Measurements from ENCODE around the gene KRTAP5-1. TPM values are rescaled to one million over a fixed set of nuclear protein-coding genes. Genes with fewer than 3 reads are reported as not detected.

Gene KRTAP5-1
- total RNA-seq, 2 experiments from 2014 or later = not detected

- POLR2A ChIA-PET = no interaction called here
- Mint-ChIP-seq H3K27ac (no peak overlapping the region), H3K36me3 (ENCODE audit: low read depth) (peaks cover 14% of the 10 kb centered on the region), H3K9me3 (no peaks in the 10 kb centered on the region), H3K4me1 (peaks cover 12% of the 10 kb centered on the region), H3K27me3 (peaks cover 8% of the 10 kb centered on the region), H3K4me3 (no peak overlapping the region)
- no peak for DNase-seq
- CTCF ChIA-PET = interaction anchor here (0.6 kb wide), 1 partner anchor 84 kb away, joined by 3 read pairs; no protein-coding TSS in a partner anchor
These were observed 48.8 kb downstream of the KRTAP5-1 start for GRCh38 chr11:1536065-1536843.

DNA sequence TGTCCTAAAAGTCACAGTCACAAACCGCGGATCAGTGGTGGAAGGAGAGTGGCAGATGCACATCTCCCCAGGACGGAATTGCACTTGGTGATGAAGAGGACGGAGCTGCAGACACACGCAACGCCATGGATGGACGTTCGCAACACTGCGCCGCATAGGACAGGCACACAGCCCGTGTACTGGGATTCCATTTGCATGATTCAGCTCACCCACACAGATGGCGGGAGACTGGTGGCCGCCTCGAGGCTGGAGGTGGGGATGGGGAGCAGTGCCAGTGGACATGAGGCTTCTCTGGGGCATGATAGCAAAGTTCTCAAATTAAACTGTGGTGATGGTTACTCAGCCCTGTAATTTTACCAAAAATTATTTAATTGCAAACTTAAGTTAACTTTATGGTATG lies 50.4 kb downstream of the KRTAP5-1 start:
- no peaks in the 10 kb centered on the region for H3K9me3 Mint-ChIP-seq
- ChIA-PET POLR2A (interaction anchor here (0.6 kb wide), 1 partner anchor 15 kb away, joined by 3 read pairs; no protein-coding TSS in a partner anchor), CTCF (no interaction called here)
- peaks cover 12% of the 10 kb centered on the region for H3K4me1 Mint-ChIP-seq
- no peak for DNase-seq
- H3K36me3 Mint-ChIP-seq (ENCODE audit: low read depth) = peaks cover 14% of the 10 kb centered on the region
- H3K4me3 Mint-ChIP-seq = no peak overlapping the region
- peaks cover 8% of the 10 kb centered on the region for H3K27me3 Mint-ChIP-seq
- no peak overlapping the region for H3K27ac Mint-ChIP-seq

Other genes starting within 250 kb of the KRTAP5-1 start
- gene BRSK2, start 195.3 kb downstream of the KRTAP5-1 start, total RNA-seq = under 1 TPM in 1 of 2 experiments, not detected in 1; 0.18 TPM
- 10 to 100 TPM; 49.5 to 52.9 TPM for gene MOB2, start 98.5 kb downstream of the KRTAP5-1 start, total RNA-seq
- 1 to 10 TPM; 2.6 to 2.7 TPM for gene DUSP8, start 13.0 kb downstream of the KRTAP5-1 start, total RNA-seq
- gene KRTAP5-2, start 13.0 kb upstream of the KRTAP5-1 start, total RNA-seq = not detected
- gene KRTAP5-3, start 23.2 kb upstream of the KRTAP5-1 start, total RNA-seq = not detected
- not detected for gene KRTAP5-4, start 36.9 kb upstream of the KRTAP5-1 start, total RNA-seq
- not detected for gene KRTAP5-5, start 44.5 kb upstream of the KRTAP5-1 start, total RNA-seq
- not detected for gene KRTAP5-6, start 111.9 kb upstream of the KRTAP5-1 start, total RNA-seq
- 1 to 10 TPM in 1 of 2 experiments, under 1 TPM in 1; 0.70 to 1.3 TPM for gene IFITM10, start 165.3 kb upstream of the KRTAP5-1 start, total RNA-seq
- gene CTSD, start 178.6 kb upstream of the KRTAP5-1 start, total RNA-seq = 100 to 1,000 TPM; 156 to 172 TPM
- gene SYT8, start 249.7 kb upstream of the KRTAP5-1 start, total RNA-seq = not detected

Measured in activated CD4-positive, alpha-beta memory T cell treated with anti-CD3 and anti-CD28 coated beads, Interleukin-2, amount 10 ng/mL, durations not matched to agents 7 days and 5 days (primary cell).